Cerebellar cortex (tissue), 1 donor: ENCODE data around the gene PRAME.
"Not testable (repeated sequence)": the region's sequence is repeated elsewhere in the genome, so short reads cannot be mapped to it uniquely, and the experiment has no call there.

Experiments
- DNase-seq: peaks from one replicate; pipeline ENCODE4 v3.0.0-alpha.2; 2015; ENCODE audit warnings: low spot score

PRAME gene, protein sequence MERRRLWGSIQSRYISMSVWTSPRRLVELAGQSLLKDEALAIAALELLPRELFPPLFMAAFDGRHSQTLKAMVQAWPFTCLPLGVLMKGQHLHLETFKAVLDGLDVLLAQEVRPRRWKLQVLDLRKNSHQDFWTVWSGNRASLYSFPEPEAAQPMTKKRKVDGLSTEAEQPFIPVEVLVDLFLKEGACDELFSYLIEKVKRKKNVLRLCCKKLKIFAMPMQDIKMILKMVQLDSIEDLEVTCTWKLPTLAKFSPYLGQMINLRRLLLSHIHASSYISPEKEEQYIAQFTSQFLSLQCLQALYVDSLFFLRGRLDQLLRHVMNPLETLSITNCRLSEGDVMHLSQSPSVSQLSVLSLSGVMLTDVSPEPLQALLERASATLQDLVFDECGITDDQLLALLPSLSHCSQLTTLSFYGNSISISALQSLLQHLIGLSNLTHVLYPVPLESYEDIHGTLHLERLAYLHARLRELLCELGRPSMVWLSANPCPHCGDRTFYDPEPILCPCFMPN

DNA sequence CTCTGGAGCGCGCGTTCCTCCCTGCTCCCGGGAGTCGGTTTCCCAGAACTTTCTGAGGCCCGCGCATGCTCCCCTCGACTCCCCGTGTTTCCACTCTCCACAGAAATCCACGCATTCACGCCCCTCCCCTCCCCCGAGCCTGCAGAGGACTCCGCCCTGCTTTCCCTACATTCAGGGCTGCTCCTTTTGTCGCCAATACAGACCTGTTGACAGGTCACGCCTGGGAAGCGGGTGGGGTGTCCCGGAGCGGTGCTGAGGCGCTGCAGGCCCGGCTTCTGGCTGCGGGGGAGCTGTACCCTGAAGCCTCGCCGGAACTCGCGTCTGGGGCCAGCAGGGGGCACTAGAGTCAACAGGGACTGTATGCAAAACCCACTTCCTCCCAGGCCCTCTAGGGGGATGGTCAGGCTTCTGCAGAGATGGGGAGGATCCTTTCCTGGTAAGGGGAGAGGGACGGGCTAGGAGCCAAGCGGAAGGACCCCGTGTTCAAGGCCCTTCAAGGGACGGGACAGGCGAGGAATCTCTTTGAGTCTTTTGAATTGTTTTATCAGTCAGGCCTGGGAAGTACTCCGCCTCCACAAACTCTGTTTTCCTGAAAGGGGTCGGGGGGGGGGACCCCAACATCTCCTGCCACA, at the start of gene PRAME:
TSS of gene PRAME (minus strand) at position 294 of the 632 bp plus-strand sequence. CDS start 2,433 bp downstream, outside the sequence.
- DNase-seq, result peak; percentile 62

DNA sequence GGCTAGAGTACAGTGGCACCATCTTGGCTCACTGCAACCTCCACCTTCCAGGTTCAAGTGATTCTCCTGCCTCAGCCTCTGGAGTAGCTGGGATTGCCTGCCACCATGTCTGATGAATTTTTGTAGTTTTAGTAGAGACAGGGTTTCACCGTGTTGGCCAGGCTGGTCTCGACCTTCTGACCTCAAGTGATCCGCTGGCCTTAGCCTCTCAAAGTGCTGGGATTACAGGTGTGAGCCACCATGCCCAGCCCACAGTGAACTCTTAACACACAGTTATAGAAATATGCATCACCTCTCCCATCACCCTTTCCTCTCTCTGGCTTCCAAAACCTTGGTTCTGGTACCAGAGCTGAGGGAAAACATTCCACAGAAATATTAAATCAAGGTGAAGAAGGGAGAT, 49.0 kb upstream of the PRAME start:
- not testable (repeated sequence) for DNase-seq

DNA sequence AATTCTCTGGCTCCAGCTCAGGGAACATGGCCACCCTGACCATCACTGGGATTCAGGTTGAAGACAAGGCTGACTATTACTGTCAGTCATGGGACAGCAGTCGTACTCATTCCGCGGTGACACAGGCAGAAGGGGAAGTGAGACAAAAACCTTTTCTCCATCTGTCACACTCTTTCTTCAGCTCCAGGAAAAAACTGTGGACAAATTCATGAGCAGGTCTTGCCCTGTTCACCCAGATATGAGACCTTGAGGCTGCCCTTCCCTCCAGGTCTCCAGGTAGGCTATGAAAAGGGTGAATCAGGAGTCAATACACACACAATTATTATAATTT, 46.0 kb upstream of the PRAME start:
- DNase-seq, result peak; percentile 21

DNA sequence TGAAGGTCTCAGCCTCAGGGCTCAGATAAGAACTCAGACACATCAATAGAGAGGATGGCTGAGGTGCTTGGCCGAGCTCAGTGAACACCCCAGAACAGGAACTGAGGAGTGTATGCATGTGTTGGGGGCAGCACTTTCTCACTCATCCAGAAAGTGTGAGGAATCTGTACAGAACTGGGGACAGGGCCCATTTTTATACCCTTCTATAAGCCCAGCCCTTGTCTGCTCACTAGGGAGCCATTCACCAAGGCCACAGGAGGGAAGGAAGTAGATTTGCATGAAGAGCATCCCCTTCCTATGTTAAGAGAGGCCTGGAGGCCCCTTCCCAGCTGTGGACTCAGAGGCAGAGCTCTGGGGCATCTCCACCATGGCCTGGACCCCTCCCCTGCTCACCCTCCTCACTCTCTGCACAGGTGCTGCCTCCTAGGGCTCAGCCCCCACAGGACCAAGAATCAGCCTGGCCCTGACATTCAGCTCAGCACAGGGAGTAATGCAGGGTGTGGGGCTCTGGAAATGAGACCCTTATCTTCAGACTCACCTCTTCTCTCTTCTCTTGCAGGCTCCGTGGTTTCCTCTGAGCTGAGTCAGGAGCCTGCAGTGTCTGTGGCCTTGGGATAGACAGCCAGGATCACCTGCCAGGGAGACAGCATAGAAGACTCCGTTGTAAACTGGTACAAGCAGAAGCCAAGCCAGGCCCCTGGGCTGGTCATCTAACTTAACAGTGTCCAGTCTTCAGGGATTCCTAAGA, 45.4 kb upstream of the PRAME start:
- no peak for DNase-seq

DNA sequence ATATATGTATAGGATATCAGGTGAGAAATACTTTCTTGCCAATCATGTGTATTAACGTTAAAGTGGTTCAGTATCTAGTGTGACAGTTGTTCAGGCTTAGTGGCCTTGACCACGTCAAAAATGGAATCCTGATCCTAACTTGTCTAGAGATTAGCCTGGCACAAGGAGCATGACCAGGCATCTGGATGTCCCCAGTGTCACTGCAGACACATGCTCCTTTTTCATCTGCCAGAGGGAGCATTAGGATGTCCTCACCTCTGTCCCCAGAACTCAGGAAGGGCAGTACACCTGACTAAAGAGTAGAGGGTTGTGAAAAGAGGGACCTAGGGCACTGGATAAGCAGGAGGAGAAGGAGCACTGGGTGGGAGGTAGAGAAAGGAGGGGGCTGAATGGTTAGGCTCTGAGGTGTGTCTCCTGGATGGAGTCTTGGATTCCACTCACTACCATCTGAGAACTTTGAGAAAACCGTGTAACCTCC, 44.4 kb upstream of the PRAME start:
- no peak for DNase-seq

DNA sequence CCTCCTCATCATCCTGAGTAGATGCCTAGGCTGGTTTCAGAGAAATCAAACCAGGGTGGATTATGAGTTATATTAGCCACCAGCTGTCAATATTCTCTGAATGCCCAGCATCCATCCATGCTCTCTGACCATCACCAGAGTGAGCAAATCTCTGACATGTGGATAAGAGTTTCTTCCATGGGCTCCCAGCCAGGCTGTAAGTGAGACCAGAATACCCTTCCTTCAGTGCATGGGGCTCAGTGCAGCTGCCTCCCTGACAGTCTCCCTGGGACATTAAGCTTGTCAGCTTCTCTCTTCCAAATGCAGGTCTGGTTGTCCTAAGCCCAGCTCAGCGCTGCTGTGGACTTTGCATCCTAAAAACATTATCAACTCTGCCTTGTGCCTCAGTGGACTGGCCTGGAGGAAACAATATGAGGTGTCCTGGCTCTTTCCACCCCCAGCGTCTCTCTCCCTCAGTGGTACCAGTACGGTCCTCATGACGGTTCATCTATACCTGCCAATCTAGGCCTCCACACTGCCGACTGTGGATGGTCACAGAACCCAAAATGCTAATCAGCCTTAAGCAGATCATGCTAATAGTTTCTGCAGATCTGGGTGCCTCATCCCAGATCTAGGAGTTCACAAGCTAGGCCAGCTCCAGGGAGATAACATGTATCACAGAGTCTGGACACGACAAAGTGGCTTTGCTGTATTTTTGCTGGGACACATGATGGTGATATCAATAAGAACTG, 41.6 kb upstream of the PRAME start:
- DNase-seq, result no peak

DNA sequence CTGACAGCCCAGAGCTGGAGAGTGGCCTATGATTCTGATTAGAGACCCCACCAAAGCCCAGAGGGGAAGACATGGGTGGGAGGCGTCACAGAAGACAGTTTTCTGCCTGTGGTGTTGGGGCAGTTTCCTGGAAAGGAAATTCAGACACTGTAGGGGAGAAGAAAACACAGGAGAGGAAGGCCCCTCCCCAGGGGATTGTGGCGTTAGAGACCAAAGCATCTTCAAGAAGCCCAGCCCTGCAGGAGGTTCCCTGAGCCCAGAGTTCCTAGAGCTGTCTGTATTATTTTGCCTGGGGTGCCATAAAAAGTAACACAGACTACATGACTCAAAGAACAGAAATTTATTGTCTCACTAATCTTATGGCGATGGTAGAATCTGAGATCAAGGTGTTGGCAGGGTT, 40.2 kb upstream of the PRAME start:
- no peak for DNase-seq

DNA sequence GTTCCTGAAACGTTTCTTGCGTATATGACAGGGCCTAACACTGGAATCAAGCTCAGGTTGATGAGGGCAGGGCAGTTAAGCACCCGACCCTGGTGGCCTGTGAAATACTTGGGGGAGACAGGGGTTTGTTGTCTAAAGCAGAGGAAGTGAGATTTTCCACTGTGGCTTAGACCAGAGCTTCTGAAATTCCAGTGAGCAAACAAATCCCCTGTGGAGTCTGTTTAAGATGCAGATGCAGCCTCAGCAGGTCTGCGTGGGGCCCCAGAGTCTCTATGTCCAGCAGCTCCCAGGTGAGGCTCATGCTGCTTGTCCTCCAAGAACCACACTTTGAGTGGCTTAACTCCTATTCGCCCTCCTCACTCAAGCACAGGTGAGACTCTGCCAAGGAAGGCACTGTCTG, 39.1 kb upstream of the PRAME start:
- DNase-seq, result no peak

DNA sequence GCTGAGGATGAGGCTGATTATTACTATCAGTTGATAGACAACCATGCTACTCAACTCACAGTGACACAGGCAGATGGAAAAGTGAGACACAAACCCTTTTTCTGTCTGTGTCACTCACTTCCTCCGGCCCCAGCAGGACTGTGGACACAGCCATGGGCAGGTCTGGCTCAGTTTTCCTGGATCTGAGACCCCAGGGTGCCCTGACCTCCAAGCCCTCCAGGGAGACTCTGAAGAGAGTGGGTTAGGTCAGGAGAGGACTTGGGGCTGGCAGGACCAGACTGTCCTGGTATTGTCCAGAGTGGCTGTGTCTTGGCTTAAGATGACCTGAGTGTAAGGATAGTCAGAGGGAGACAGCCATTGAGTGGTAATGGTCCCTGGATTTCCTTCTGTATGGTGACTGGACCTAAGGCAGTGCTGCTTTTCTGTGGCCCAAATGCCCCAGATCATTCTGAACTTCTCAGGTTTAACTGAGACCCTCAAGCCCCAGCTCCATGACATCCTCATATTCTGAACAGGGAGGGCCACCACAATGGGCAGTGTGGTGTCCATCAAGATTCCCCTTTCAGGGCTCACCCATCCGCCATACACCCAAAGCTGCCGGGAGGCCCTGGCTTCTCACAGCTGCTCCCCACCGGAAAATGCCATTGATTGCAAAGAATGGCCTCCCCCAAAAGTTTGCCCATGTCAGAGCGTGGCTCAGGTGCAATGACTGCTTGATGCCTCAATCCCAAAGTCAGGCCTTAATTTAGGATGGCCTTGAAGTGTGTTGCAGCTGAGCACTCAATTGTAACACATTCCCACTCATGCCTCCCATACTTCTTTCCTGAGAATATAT, 36.2 kb upstream of the PRAME start:
- DNase-seq, result no peak

DNA sequence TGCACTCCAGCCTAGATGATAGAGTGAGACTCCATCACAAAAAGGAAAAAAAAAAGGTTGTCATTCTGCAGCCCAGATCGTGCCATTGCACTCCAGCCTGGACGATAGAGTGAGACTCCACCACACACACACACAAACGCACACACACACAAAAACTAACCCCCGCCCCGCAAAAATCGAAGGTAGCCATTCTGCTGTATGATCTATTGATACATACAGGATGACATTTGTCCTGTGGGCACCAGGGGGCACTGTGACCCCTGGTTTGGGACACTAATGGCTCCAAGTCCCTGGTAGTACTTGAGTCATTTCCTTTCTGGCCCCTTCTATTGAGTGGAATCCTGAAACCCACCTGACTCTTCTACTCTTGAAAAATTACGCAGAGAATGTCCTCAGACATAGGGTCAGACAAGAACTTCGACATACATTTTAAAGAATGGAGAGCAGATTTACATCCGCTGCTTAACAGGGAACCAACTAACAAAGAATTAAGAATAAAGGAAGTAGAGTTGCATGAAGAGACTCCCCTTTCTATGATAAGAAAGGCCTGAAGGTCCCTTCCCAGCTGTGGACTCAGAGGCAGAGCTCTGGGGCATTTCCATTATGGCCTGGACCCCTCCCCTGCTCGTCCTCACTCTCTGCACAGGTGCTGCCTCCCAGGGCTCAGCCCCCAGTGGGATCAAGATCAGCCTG, 35.0 kb upstream of the PRAME start:
- peak; percentile 64 for DNase-seq

DNA sequence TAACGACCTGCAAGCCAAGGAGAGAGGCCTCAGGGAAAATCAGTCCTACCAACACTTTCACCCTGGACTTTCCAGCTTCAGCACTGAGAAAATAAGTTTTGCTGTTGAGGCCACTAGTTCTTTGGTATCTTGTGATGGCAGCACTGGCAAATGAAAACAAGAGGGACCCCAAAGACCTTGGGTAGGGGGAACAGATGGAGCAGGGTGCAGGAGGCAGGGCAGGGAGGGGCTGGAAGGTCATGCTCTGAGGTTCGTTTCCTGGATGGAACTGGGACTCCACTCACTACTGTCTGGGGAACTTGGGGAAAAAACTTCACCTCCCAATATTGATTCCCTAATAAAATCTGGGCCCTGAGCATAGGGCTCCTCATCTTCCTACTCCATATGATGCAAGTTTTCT, 34.2 kb upstream of the PRAME start:
- no peak for DNase-seq

DNA sequence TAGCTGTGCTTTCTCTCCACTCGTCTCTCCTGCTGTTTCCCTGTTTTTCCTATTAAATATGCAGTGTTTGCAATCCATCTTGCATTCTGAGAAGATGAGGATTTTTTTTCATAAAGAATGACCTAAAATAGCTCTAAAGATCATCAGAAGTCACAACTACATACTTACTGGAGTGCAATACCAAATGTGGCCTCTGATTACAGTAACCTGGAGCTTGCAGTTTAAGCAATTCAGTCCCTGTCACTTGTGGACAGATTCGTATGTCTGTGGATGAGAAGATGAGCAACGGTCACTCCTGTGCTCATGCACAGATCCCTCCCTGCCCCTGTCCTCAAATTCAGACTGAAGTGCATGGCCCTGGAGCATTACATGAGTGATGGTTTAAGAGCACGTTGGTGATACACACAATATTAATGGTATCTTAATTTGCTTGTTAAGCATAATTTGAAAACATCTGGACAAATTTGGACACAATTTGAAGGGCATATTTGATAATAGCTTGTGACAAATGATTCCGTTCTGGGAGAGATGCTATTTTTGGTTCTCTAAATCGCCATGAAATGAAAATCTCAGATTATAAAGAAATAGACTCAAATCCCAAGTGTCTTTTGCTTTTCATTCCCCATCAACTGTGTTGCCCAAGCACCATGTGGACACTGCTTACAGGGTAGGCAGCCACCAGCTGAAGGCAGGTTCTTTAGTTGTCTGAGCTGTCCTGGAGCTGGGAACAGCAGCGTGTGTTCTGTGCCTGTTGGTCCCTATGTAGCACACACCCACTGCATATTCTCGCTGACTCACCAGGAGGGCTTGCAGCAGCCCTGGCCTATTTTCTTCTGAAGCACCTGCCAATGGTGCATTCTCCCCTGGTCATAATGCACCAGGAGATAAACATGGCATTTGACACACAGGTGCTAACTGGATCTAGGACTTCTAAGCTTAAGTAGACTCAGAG, 32.6 kb upstream of the PRAME start:
- no peak for DNase-seq

DNA sequence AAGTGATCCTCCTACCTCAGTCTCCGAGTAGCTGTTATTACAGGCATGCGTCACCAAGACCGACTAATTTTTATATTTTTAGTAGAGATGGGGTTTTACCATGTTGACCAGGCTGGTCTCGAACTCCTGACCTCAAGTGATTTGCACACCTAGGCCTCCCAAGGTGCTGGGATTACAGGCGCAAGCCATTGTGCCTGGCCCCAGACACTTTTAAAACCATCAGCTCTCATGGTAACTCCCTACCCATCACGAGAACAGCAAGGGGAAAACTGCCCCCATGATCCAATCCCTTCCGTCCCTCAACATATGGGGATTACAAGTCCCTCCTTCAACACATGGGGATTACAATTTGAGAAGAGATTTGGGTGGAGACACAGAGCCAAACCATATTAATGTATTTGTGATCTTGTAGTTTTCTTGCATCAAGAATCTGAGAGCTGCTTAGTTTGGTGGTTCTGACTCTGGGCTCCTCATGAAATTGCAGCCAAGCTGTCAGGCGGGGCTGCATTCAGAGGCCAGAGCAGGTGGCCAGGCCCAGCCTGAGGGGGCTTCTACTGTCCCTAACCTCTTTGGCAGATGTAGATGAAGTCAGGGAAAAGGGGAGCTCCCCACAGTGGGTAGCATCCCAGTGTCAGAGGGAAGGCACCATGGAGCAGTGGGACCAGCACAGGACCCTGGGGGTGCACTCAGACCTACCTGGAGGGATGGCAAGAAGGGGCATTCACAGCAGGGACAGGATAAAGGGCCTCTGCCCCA, 31.2 kb upstream of the PRAME start:
- no peak for DNase-seq

DNA sequence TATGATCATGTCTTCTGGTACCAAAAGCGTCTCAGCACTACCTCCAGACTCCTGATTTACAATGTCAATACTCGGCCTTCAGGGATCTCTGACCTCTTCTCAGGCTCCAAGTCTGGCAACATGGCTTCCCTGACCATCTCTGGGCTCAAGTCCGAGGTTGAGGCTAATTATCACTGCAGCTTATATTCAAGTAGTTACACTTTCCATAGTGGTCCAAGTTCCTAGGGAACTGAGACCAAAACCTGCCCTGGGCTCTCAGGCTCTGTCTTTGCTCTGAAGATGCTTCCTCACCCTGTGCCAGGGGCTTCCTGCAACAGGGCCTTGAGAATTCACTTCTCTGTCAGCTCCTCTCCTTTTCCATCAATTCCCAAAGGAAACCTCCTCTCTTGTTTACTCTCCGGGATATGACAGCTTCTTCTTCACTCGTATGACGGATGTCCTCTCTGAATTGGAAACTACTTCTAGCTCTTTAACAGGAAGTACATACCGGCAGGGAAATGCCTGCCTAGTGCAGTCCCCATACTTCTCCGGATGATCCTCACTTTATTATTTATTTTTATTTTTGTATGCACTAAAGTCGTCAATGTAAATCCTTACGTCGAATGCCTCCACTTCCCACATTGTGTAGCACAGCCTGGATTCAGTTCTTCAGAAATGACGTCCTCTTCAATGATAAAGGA, 29.6 kb upstream of the PRAME start:
- no peak for DNase-seq

DNA sequence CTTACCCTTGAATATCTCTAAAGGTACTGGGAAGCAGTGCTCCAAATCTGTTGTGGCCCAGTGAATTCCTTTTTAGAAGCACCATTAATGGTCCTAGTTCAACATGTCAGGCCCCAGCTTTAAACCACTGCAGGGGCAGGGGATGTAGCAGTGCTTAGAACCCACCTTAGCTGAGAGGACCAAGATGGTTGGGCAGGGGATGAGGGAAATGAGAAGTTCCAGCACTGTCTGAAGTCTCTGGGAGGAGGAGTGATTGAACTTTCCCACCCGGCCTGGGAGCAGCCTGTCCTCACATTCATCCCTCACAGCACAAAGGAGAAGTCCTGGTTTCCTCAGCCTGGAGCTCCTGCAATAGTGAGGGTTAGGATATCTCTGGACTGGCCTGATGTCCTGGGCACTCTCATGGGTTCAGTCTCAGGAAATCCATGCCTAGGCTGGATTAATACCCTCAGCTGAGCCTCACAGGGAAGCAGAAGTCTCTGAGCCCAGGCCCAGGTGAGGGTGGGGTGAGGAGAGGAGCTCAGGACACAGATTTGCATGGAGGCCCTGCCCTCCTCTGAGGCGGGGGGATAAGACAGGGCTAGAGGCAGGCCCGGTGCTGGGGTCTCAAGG, 28.6 kb upstream of the PRAME start:
- no peak for DNase-seq

DNA sequence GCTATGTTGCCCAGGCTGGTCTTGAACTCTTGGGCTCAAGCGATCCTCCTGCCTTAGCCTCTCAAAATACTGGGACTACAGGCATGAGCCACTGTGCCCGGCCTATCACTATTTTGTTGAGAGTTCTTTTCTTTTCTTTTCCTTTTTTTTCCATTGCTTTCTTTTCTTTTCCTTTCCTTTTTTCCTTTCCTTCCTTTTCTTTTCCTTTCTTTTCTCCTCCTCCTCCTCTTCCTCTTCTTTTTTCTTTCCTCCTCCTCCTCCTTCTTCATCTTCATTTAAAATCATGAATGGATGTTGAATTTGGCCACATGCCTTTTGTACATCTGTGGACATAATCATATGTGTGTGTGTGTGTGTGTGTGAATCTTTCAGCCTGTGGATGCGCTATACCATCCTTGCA, 25.7 kb upstream of the PRAME start:
- DNase-seq, result no peak

DNA sequence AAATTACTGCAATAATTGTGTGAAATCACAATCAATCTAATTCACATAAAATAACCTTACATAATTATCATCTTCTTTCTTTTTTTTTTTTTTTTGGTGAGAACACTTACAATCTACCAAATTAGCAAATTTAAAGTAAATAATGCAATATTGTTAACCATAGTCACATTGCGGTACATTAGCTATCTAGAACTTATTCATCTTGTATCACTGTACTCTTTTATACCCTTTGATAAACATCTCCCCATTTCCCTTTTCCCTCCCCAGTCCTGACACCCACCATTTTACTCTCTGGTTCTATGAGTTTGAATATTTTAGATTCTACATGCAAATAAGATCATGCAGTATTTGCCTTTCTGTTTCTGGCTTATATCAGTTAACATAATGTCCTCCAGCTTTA, 24.0 kb upstream of the PRAME start:
- DNase-seq, result no peak

DNA sequence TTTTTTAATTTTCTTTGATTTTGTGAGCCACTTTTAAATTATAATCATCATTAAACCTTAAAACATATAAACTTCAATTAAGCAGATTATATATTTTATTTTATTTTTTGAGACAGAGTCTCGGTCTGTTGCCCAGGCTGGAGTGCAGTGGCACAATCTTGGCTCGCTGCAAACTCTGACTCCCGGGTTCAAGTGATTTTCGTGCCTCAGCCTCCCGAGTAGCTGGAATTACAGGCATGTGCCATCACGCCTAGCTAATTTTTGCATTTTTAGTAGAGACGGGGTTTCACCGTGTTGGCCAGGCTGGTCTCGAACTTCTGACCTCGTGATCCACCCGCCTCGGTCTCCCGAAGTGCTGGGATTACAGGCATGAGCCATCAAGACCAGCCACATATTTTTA, 22.5 kb upstream of the PRAME start:
- DNase-seq, result not testable (repeated sequence)
